Breast epithelium (tissue), 4 donors: ENCODE measurements around the gene SRSF1. TPM values are rescaled to one million over a fixed set of nuclear protein-coding genes. Genes with fewer than 3 reads are reported as not detected.

Experiments
- DNase-seq, 2 donors: peaks; one replicate each; pipeline ENCODE4 v3.0.0-alpha.2; 2019; ENCODE audit warnings: low spot score in 2 of 2
- H3K27ac ChIP-seq, 2 donors: fragments of 200-600 bp; sonication (generic) in 1 of 2; one replicate each; pipeline ENCODE4 v1.5.1; 2016 to 2019; ENCODE audit warnings: mild to moderate bottlenecking in 1 of 2
- H3K27me3 ChIP-seq, 2 donors: fragments of 200-600 bp; sonication (generic) in 1 of 2; one replicate each; pipeline versions ENCODE4 v1.5.1 to v1.6.0; 2017 to 2019; ENCODE audit warnings: control low read depth in 1 of 2, mild to moderate bottlenecking in 1 of 2
- H3K36me3 ChIP-seq: fragments of 200-600 bp; one replicate; pipeline ENCODE4 v1.5.1; 2019
- H3K4me1 ChIP-seq, 2 donors: fragments of 200-600 bp; sonication (generic); one replicate each; pipeline ENCODE4 v1.5.1; 2016 to 2019; ENCODE audit warnings: control low read depth in 1 of 2
- H3K4me3 ChIP-seq, 3 donors: fragments of 200-600 bp; sonication (generic); 1 replicate in 2 of 3; 2 replicates in 1 of 3; pipeline ENCODE4 v1.5.1; 2016 to 2019; ENCODE audit warnings: mild to moderate bottlenecking in 3 of 3, moderate library complexity in 2 of 3
- H3K9me3 ChIP-seq, 2 donors: fragments of 200-600 bp; sonication (generic) in 1 of 2; one replicate each; pipeline ENCODE4 v1.5.1; 2016 to 2019; ENCODE audit warnings: control low read depth in 1 of 2
- CTCF ChIP-seq, 3 donors: fragments of 450-650 bp; IDR thresholded peaks; one replicate each; pipeline ENCODE4 v1.5.1; 2016 to 2017; ENCODE audit warnings: antibody characterized with exemption in 3 of 3, mild to moderate bottlenecking in 3 of 3, moderate library complexity in 3 of 3
- POLR2A ChIP-seq: fragments of 450-650 bp; IDR thresholded peaks from one replicate; pipeline ENCODE4 v1.6.1; 2016; ENCODE audit warnings: antibody characterized with exemption, mild to moderate bottlenecking, moderate library complexity
- POLR2AphosphoS5 ChIP-seq, 3 donors: sonication (generic); formaldehyde crosslinking; IDR thresholded peaks; one replicate each; pipeline ENCODE4 v1.6.1; 2017; ENCODE audit warnings: antibody characterized with exemption in 3 of 3
- intact Hi-C: fragments of 100-400 bp; cut with DNase I; formaldehyde crosslinking; loops from one replicate; pipeline ENCODE4 v1.15.1; 2023; ENCODE audit warnings: low total_unique reads
- total RNA-seq, 3 donors: library from RNA; depleted of rRNA; stranded (reverse); fragments of >200 nt; gene quantifications; one replicate each; pipeline ENCODE4 v1.1.0, GENCODE V29; 2016

The SRSF1 gene
- total RNA-seq, 3 donors from 2014 or later, result 176 to 202 (median 185) TPM

- H3K27ac ChIP-seq, result no peak overlapping the region
- no peak overlapping the region for H3K4me3 ChIP-seq
- DNase-seq, result no peak
- no peaks in the 10 kb centered on the region for H3K9me3 ChIP-seq
- H3K27me3 ChIP-seq, result no peaks in the 10 kb centered on the region
- H3K36me3 ChIP-seq, result no peaks in the 10 kb centered on the region
- intact Hi-C loops, result no loop called here
- no peak for TF ChIP-seq POLR2AphosphoS5 (IDR thresholded peaks at IDR 0.05)
- TF ChIP-seq CTCF (IDR thresholded peaks at IDR 0.05), result no peak
- TF ChIP-seq POLR2A, result no peak
- H3K4me1 ChIP-seq, result no peaks in the 10 kb centered on the region
These were observed 38.6 kb downstream of the SRSF1 start for GRCh38 chr17:57968456-57968855.

- Histone ChIP-seq H3K4me1 (no peaks in the 10 kb centered on the region), H3K9me3 (no peaks in the 10 kb centered on the region), H3K27ac (no peak overlapping the region), H3K27me3 (no peaks in the 10 kb centered on the region), H3K36me3 (no peaks in the 10 kb centered on the region), H3K4me3 (no peak overlapping the region)
- intact Hi-C loops, result no loop called here
- DNase-seq, result no peak
- no peak for TF ChIP-seq CTCF (IDR thresholded peaks at IDR 0.05)
- no peak for TF ChIP-seq POLR2A
- TF ChIP-seq POLR2AphosphoS5 (IDR thresholded peaks at IDR 0.05), result no peak
These were observed 40.2 kb downstream of the SRSF1 start for GRCh38 chr17:57966875-57967274.

- TF ChIP-seq CTCF (IDR thresholded peaks at IDR 0.05) (no peak), POLR2AphosphoS5 (IDR thresholded peaks at IDR 0.05) (no peak), POLR2A (no peak)
- DNase-seq, result peak in 1 of 2 donors; percentile 11
- no peak overlapping the region for H3K4me3 ChIP-seq
- H3K9me3 ChIP-seq, result no peaks in the 10 kb centered on the region
- H3K27ac ChIP-seq, result no peak overlapping the region
- H3K27me3 ChIP-seq, result no peaks in the 10 kb centered on the region
- no peaks in the 10 kb centered on the region for H3K36me3 ChIP-seq
- no peaks in the 10 kb centered on the region for H3K4me1 ChIP-seq
- intact Hi-C loops, result no loop called here
These were observed 40.8 kb downstream of the SRSF1 start for GRCh38 chr17:57966246-57966645.

GRCh38 chr17:57965521-57966160 lies 41.4 kb downstream of the SRSF1 start:
- intact Hi-C loops, result no loop called here
- H3K4me3 ChIP-seq, result no peak overlapping the region
- DNase-seq, result peak in 1 of 2 donors; percentile 10
- H3K4me1 ChIP-seq, result no peaks in the 10 kb centered on the region
- no peaks in the 10 kb centered on the region for H3K9me3 ChIP-seq
- H3K27me3 ChIP-seq, result no peaks in the 10 kb centered on the region
- H3K27ac ChIP-seq, result no peak overlapping the region
- H3K36me3 ChIP-seq, result no peaks in the 10 kb centered on the region
- no peak for TF ChIP-seq POLR2A
- no peak for TF ChIP-seq CTCF (IDR thresholded peaks at IDR 0.05)
- no peak for TF ChIP-seq POLR2AphosphoS5 (IDR thresholded peaks at IDR 0.05)

- Histone ChIP-seq H3K4me1 (no peaks in the 10 kb centered on the region), H3K27ac (no peak overlapping the region), H3K27me3 (no peaks in the 10 kb centered on the region), H3K9me3 (no peaks in the 10 kb centered on the region), H3K36me3 (no peaks in the 10 kb centered on the region), H3K4me3 (no peak overlapping the region)
- DNase-seq, result peak in 1 of 2 donors; percentile 4
- TF ChIP-seq CTCF (IDR thresholded peaks at IDR 0.05) (no peak), POLR2A (no peak), POLR2AphosphoS5 (IDR thresholded peaks at IDR 0.05) (no peak)
- intact Hi-C loops, result no loop called here
These were observed 43.9 kb downstream of the SRSF1 start for GRCh38 chr17:57963149-57963511.
